Measurements from ENCODE around the gene ATR. TPM values are rescaled to one million over a fixed set of nuclear protein-coding genes. Genes with fewer than 3 reads are reported as not detected.

Gene ATR
- total and polyA plus RNA-seq, 10 of the 15 experiments (the other 5 are each of a cell fraction or from before 2014, with no cell fraction given) = 21.0 to 41.5 (median 30.1) TPM

DNA sequence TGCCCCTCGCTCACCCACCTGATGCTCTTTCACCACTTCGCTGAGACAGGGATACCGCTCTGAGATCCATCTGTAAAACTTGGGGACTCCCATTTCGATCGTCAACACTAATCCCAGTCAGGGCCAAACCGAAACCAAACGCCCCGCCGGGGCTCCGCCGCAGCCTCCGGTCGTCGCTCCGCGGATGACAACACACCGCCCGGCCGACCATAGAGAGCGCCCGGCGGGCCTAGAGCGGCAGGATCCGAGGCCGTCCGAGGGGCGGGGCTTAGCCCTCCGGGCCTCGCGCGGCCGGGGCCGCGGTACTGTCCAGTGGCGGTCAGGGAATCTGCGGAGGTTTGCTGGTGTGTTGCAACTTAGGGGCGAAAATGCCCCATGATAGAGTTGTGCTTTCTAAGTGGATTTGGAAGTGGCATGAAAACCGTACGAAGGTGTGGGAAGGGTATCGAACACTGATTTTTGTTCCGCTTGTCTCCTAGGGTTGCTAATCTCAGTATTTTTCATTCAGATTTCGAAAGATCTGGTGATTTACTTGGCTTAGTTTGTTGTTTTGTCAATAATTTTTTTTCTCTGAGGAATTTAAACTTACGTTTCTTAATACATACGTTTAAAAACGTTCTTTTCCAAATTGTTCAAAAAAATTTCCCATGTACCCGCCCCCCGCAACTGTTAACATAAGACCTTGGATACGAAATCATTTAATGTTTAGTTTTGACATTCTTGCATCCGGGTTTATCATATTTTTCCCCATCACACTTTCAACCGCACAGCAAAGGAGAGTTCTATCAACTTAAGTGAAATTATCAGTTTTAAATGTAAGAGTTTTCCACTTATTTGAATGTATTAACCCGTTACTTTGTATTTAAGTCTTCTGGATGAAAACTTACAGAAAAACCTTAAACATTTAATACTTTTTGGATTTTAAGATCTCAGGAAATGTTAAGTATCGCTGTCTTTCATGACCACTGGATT is 130.4 kb downstream of the ATR start, which contains the start of gene XRN1 (continued):
- TF ChIP-seq, protein P1, sequence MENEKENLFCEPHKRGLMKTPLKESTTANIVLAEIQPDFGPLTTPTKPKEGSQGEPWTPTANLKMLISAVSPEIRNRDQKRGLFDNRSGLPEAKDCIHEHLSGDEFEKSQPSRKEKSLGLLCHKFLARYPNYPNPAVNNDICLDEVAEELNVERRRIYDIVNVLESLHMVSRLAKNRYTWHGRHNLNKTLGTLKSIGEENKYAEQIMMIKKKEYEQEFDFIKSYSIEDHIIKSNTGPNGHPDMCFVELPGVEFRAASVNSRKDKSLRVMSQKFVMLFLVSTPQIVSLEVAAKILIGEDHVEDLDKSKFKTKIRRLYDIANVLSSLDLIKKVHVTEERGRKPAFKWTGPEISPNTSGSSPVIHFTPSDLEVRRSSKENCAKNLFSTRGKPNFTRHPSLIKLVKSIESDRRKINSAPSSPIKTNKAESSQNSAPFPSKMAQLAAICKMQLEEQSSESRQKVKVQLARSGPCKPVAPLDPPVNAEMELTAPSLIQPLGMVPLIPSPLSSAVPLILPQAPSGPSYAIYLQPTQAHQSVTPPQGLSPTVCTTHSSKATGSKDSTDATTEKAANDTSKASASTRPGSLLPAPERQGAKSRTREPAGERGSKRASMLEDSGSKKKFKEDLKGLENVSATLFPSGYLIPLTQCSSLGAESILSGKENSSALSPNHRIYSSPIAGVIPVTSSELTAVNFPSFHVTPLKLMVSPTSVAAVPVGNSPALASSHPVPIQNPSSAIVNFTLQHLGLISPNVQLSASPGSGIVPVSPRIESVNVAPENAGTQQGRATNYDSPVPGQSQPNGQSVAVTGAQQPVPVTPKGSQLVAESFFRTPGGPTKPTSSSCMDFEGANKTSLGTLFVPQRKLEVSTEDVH (IDR thresholded peaks at IDR 0.05; ENCODE audit: low read depth, partially characterized antibody) = no peak
- peak; percentile 92; the same call in 1 of the 2 replicates for TF ChIP-seq PML (IDR thresholded peaks at IDR 0.05; ENCODE audit: low read length)
- no peak for TF ChIP-seq RAD21 (IDR thresholded peaks at IDR 0.05; ENCODE audit: insufficient read depth, low read depth, low read length)
- TF ChIP-seq GABPA (IDR thresholded peaks at IDR 0.05; ENCODE audit: low read depth) = 0 out of 2 replicates have a peak, but pooled peaks have one; percentile 11
- TF ChIP-seq, protein P2, sequence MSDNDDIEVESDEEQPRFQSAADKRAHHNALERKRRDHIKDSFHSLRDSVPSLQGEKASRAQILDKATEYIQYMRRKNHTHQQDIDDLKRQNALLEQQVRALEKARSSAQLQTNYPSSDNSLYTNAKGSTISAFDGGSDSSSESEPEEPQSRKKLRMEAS (IDR thresholded peaks at IDR 0.05; ENCODE audit: low read depth, low read length) = peak; percentile 66
- peak; percentile 42; the same call in 1 of the 2 replicates for TF ChIP-seq FOXK2 (IDR thresholded peaks at IDR 0.05)
- peak; percentile 98 for TF ChIP-seq CREM (IDR thresholded peaks at IDR 0.05; ENCODE audit: low read depth)
- TF ChIP-seq, protein P3, sequence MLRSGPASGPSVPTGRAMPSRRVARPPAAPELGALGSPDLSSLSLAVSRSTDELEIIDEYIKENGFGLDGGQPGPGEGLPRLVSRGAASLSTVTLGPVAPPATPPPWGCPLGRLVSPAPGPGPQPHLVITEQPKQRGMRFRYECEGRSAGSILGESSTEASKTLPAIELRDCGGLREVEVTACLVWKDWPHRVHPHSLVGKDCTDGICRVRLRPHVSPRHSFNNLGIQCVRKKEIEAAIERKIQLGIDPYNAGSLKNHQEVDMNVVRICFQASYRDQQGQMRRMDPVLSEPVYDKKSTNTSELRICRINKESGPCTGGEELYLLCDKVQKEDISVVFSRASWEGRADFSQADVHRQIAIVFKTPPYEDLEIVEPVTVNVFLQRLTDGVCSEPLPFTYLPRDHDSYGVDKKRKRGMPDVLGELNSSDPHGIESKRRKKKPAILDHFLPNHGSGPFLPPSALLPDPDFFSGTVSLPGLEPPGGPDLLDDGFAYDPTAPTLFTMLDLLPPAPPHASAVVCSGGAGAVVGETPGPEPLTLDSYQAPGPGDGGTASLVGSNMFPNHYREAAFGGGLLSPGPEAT (IDR thresholded peaks at IDR 0.05; ENCODE audit: low read depth) = peak; percentile 71; the same call in 1 of the 2 replicates
- peak; percentile 90 for TF ChIP-seq POLR2AphosphoS5 (IDR thresholded peaks at IDR 0.05; ENCODE audit: low read length)
- TF ChIP-seq ZSCAN29 (IDR thresholded peaks at IDR 0.05) = no peak
- TF ChIP-seq, protein P4, sequence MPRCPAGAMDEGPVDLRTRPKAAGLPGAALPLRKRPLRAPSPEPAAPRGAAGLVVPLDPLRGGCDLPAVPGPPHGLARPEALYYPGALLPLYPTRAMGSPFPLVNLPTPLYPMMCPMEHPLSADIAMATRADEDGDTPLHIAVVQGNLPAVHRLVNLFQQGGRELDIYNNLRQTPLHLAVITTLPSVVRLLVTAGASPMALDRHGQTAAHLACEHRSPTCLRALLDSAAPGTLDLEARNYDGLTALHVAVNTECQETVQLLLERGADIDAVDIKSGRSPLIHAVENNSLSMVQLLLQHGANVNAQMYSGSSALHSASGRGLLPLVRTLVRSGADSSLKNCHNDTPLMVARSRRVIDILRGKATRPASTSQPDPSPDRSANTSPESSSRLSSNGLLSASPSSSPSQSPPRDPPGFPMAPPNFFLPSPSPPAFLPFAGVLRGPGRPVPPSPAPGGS (IDR thresholded peaks at IDR 0.05; ENCODE audit: borderline replicate concordance, insufficient read depth, low read depth, low read length, poor library complexity, severe bottlenecking) = peak; percentile 78
- TF ChIP-seq SRF (IDR thresholded peaks at IDR 0.05; ENCODE audit: low read depth in 2 of 2, low read length in 2 of 2) = peak in 1 of 2 experiments; percentile 77; a peak in 2 of 4 replicates
- no peak for TF ChIP-seq NR2C2 (IDR thresholded peaks at IDR 0.05; ENCODE audit: borderline replicate concordance, control insufficient read depth, insufficient read length, low read depth)
- no peak for TF ChIP-seq NR2F1 (conservative IDR thresholded peaks at IDR 0.05)
- TF ChIP-seq GATAD2B (conservative IDR thresholded peaks at IDR 0.05; ENCODE audit: low read depth) = 0 out of 2 replicates have a peak, but pooled peaks have one; percentile 57
- TF ChIP-seq SP1 (IDR thresholded peaks at IDR 0.05; ENCODE audit: low read depth, low read length) = peak; percentile 54
- peak; percentile 78; the same call in 1 of the 2 replicates for TF ChIP-seq RB1 (IDR thresholded peaks at IDR 0.05; ENCODE audit: borderline replicate concordance)
- TF ChIP-seq ZNF217 (IDR thresholded peaks at IDR 0.05) = no peak; the same call in 1 of the 2 replicates
- no peak for TF ChIP-seq SREBF2 (IDR thresholded peaks at IDR 0.05; ENCODE audit: low read length)
- TF ChIP-seq BHLHE40 (IDR thresholded peaks at IDR 0.05; ENCODE audit: borderline replicate concordance in 1 of 2, low read depth in 2 of 2, low read length in 1 of 2) = peak; percentile 40 to 50; a peak in 1 of 4 replicates
- TF ChIP-seq IKZF1 (conservative IDR thresholded peaks at IDR 0.05) = peak; percentile 76
- TF ChIP-seq BMI1 (IDR thresholded peaks at IDR 0.05; ENCODE audit: borderline replicate concordance) = no peak
- TF ChIP-seq RBBP5 (conservative IDR thresholded peaks at IDR 0.05) = peak; percentile 61; the same call in 1 of the 2 replicates
